Pancreas (tissue), 10 donors: ENCODE measurements around the gene DYNC2H1. TPM values are rescaled to one million over a fixed set of nuclear protein-coding genes. Genes with fewer than 3 reads are reported as not detected.

Experiments
- ATAC-seq, 4 donors: fragments of 200-7000 bp; cut with Tn5 transposase; one replicate each; pipeline versions ENCODE4 v1.8.0 to v1.9.1; 2020; ENCODE audit warnings: mild to moderate bottlenecking in 4 of 4, moderate library complexity in 4 of 4
- DNase-seq, 6 donors: peaks; one replicate each; pipeline ENCODE4 v3.0.0-alpha.2; 2020
- FAIRE-seq: peaks from 2 replicates; lab custom pipeline; 2012; peaks lifted over from hg19 to GRCh38; lab: Jason Lieb, UNC
- H3K27ac ChIP-seq, 4 donors: fragments of 200-600 bp; sonication (generic); 1 replicate in 3 of 4; 2 replicates in 1 of 4; pipeline versions ENCODE4 v1.5.0 to v1.8.0; 2020
- H3K27me3 ChIP-seq, 4 donors: fragments of 200-600 bp; one replicate each; pipeline ENCODE4 v1.8.0; 2021
- H3K36me3 ChIP-seq, 3 donors: fragments of 200-600 bp; sonication (generic) in 1 of 3; one replicate each; pipeline versions ENCODE4 v1.5.0 to v1.8.0; 2020 to 2021
- H3K4me1 ChIP-seq, 3 donors: fragments of 200-600 bp; one replicate each; pipeline ENCODE4 v1.8.0; 2021
- H3K4me3 ChIP-seq, 4 donors: fragments of 200-600 bp; sonication (generic) in 2 of 4; one replicate each; pipeline versions ENCODE4 v1.5.0 to v1.8.0; 2020 to 2021
- H3K9me3 ChIP-seq, 4 donors: fragments of 200-600 bp; one replicate each; pipeline ENCODE4 v1.8.0; 2021
- WGBS, 2 donors: extraction: QIAGEN DNeasy Blood & Tissue Kit; methylation state at CpG; one replicate each; pipeline ENCODE4 v1.1.7; 2013; 5-methylcytosine and 5-hydroxymethylcytosine counted together
- intact Hi-C, 3 donors: fragments of 100-400 bp; cut with DNase I; formaldehyde crosslinking; loops; one replicate each; pipeline versions ENCODE4 v1.11.1 to v1.14.2; 2022
- polyA plus RNA-seq, 2 donors: library from polyadenylated mRNA; stranded (reverse); fragments of 200-250 nt; gene quantifications; one replicate each; pipeline ENCODE4 v1.2.3, GENCODE V29; 2013
- total RNA-seq, 6 donors: library from RNA; stranded (reverse); fragmentation: NEBNext Ultra II Directional in 4 of 6; extraction: Animal tissue kit (Norgen Biotek cat#: 25700) in 4 of 6; gene quantifications; one replicate each; pipeline versions ENCODE4 v1.2.1 to v1.2.4, GENCODE V29; 2021 to 2023
- TF ChIP-seq, protein P1 (sequence below), 4 donors: fragments of 200-600 bp; sonication (generic) in 3 of 4; IDR thresholded peaks; one replicate each; pipeline versions ENCODE4 v1.5.0 to v1.8.0; 2021; ENCODE audit warnings: antibody characterized with exemption in 4 of 4
- donor health status: healthy with polysubstance abuse.
- donor health status: DM: no; HTN: no; CAD: no; lungs with moderate emphysema.
- donor health status: DM: no; HTN: no; CAD: no.
- donor health status: control.
- donor health status: control.
- donor health status: Bipolar disorder and iron deficiency.
- donor health status: DM: yes; HTN: yes; CAD: no.
- donor health status: DM: no; HTN: no; CAD: no.
- donor health status: DM: no; HTN: no; CAD: no.
- donor health status: DM: yes; HTN: yes; CAD: no.

The DYNC2H1 gene
- total and polyA plus RNA-seq, 8 donors = 6.6 to 15.2 (median 8.4) TPM

DNA sequence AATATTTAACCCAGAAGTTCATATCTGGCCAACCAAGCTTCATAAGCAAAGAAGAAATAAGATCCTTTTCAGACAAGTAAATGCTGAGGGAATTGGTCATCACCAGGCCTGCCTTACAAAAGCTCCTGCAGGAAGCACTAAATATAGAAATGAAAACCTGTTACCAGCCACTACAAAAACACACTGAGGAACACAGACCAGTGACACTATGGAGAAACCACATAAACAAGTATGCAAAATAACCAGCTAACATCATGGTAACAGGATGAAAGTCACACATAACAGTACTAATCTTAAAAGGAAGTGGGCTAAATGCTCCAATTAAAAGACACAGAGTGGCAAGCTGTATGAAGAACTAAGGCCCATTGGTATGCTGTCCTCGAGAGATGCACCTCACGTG, 311.4 kb downstream of the DYNC2H1 start:
- ATAC-seq = no peak
- 85 to 94% methylated on average over 2 of the region's 2 CpGs for WGBS, 2 donors

DNA sequence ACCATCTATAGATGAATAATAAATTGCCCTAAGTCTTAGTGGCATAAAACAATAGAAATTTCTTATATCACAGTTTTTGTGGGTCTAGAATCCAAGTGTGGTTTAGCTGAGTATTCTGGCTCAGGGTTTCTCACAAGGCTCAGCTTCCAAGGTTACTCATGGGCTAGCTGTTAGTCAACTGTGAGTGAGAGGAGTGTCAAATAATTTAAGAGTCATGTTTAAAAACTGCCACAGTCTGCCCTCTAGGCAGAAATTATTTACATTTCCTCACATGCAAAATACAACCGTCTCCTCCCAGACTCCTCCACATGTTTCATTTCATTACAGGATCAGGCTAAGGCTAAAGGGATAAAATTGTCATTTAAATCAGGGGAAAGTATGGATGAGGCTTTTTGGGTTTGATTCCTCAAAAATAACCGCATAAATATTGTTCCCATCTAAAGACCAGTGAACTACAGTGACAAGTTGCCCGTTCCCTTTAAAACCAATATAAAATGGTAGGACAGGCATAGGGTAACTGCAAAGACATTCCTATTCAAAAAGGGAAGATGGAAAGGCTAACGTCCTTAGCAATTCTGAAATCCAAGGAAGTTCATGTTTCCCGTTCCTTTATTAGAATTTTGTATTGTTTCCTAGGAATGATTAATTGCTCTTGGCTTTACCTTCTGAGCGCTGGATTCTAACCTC, 324.3 kb downstream of the DYNC2H1 start:
- H3K27ac ChIP-seq = no peak overlapping the region
- intact Hi-C loops = no loop called here
- WGBS, 2 donors = 70 to 82% methylated on average over 6 of the region's 6 CpGs
- TF ChIP-seq, protein P1, sequence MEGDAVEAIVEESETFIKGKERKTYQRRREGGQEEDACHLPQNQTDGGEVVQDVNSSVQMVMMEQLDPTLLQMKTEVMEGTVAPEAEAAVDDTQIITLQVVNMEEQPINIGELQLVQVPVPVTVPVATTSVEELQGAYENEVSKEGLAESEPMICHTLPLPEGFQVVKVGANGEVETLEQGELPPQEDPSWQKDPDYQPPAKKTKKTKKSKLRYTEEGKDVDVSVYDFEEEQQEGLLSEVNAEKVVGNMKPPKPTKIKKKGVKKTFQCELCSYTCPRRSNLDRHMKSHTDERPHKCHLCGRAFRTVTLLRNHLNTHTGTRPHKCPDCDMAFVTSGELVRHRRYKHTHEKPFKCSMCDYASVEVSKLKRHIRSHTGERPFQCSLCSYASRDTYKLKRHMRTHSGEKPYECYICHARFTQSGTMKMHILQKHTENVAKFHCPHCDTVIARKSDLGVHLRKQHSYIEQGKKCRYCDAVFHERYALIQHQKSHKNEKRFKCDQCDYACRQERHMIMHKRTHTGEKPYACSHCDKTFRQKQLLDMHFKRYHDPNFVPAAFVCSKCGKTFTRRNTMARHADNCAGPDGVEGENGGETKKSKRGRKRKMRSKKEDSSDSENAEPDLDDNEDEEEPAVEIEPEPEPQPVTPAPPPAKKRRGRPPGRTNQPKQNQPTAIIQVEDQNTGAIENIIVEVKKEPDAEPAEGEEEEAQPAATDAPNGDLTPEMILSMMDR (IDR thresholded peaks at IDR 0.05) = no peak
- H3K9me3 ChIP-seq = no peaks in the 10 kb centered on the region
- ATAC-seq (no peak), DNase-seq (no peak), FAIRE-seq (no peak)
- no peaks in the 10 kb centered on the region for H3K4me1 ChIP-seq
- H3K4me3 ChIP-seq = no peak overlapping the region
- no peaks in the 10 kb centered on the region for H3K27me3 ChIP-seq
- no peaks in the 10 kb centered on the region for H3K36me3 ChIP-seq

More for the DNA sequence above, 311.4 kb downstream of the DYNC2H1 start:
- Histone ChIP-seq H3K4me1 (no peaks in the 10 kb centered on the region), H3K9me3 (no peaks in the 10 kb centered on the region), H3K36me3 (no peaks in the 10 kb centered on the region), H3K27me3 (no peaks in the 10 kb centered on the region), H3K27ac (no peak overlapping the region), H3K4me3 (no peak overlapping the region)
- TF ChIP-seq, protein P1 (IDR thresholded peaks at IDR 0.05) = no peak
- FAIRE-seq (no peak), DNase-seq (no peak)
- intact Hi-C loops = no loop called here

DNA sequence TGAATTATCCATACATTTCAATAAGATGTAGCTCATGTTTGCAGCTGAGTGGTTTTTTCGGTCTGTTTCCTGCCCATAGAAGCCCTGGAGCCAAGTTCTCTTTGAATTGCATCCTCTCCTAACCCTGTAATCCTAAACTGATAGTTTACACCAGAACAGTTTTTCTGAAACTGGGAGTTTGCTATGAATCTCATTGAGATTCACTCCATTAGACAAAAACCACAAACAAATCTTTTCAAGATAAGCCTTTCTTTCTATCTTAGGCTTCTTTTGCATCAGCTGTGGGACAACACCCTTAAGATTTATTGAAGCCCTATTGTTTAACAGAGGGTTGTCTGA, 324.8 kb downstream of the DYNC2H1 start:
- no peak overlapping the region for H3K4me3 ChIP-seq
- FAIRE-seq = no peak
- H3K27ac ChIP-seq = no peak overlapping the region
- H3K36me3 ChIP-seq = no peaks in the 10 kb centered on the region
- no peaks in the 10 kb centered on the region for H3K9me3 ChIP-seq
- H3K27me3 ChIP-seq = no peaks in the 10 kb centered on the region
- H3K4me1 ChIP-seq = no peaks in the 10 kb centered on the region
- TF ChIP-seq, protein P1 (IDR thresholded peaks at IDR 0.05) = no peak
- ATAC-seq = no peak
- 0% methylated on average over 1 of the region's 1 CpG for WGBS, 2 donors
- intact Hi-C loops = no loop called here
- no peak for DNase-seq

DNA sequence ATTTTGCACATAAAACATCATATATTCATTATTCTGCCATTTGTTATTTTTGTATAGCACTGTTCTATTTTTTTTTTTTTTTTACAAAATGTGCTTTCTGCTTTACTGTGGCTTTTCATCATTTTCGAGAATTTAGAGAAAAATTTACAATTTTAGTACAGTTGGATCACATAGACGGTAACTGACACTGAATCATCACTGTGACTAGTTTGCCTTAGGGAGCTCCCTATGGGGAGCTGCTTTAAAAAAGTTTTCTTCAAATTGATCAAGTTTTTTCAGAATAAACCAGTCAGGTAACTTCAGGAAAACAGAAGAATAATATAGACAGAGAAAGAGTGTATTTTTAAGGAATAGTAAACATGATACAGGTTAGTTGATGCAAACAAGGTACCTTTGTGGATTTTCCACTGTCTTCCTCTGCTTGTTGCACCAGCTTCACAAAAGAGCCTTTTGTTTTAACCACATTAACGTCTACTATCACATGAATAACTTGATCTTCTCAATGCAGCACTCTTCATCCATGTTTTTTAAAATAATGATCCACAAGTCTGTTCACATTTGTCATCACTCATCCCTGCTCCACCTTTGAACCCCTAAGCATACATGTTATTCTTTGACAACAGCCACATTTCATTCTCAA, 327.0 kb downstream of the DYNC2H1 start:
- H3K4me1 ChIP-seq = no peaks in the 10 kb centered on the region
- no peak overlapping the region for H3K4me3 ChIP-seq
- H3K27ac ChIP-seq = no peak overlapping the region
- intact Hi-C loops = no loop called here
- H3K9me3 ChIP-seq = no peaks in the 10 kb centered on the region
- TF ChIP-seq, protein P1 (IDR thresholded peaks at IDR 0.05) = no peak
- FAIRE-seq = no peak
- WGBS, 2 donors = 75 to 83% methylated on average over 3 of the region's 3 CpGs
- no peak for DNase-seq
- H3K27me3 ChIP-seq = no peaks in the 10 kb centered on the region
- no peak for ATAC-seq
- no peaks in the 10 kb centered on the region for H3K36me3 ChIP-seq

DNA sequence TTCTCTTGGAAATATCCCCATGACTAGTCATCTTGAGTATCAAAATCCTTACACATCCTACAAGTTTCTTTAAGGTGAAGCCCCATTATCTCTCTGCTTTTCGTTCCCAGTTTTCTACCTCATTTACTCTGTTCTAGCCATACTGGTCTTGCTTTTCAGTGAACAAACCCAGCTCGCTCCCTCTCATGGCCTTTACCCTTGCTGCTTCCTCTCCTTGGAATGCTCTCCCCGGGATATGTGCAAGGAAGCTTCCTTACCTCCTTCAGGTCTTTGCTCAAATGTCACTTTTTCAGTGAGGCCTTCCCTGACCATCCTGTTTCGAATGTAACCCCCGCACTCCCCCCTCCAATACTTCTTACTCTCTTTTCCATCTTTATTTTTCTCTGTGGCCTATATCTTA, 331.8 kb downstream of the DYNC2H1 start:
- no peaks in the 10 kb centered on the region for H3K9me3 ChIP-seq
- intact Hi-C loops = no loop called here
- 75 to 92% methylated on average over 5 of the region's 5 CpGs for WGBS, 2 donors
- H3K36me3 ChIP-seq = no peaks in the 10 kb centered on the region
- no peak for DNase-seq
- no peak overlapping the region for H3K27ac ChIP-seq
- no peaks in the 10 kb centered on the region for H3K27me3 ChIP-seq
- no peak for FAIRE-seq
- no peak overlapping the region for H3K4me3 ChIP-seq
- no peak for ATAC-seq
- TF ChIP-seq, protein P1 (IDR thresholded peaks at IDR 0.05) = no peak
- no peaks in the 10 kb centered on the region for H3K4me1 ChIP-seq
